ENCODE results near the gene SPAG9. TPM values are rescaled to one million over a fixed set of nuclear protein-coding genes. Genes with fewer than 3 reads are reported as not detected.
"Not testable (repeated sequence)": the region's sequence is repeated elsewhere in the genome, so short reads cannot be mapped to it uniquely, and the experiment has no call there.

Gene SPAG9
- total RNA-seq, 1 donor from 2014 or later: 108 TPM

DNA sequence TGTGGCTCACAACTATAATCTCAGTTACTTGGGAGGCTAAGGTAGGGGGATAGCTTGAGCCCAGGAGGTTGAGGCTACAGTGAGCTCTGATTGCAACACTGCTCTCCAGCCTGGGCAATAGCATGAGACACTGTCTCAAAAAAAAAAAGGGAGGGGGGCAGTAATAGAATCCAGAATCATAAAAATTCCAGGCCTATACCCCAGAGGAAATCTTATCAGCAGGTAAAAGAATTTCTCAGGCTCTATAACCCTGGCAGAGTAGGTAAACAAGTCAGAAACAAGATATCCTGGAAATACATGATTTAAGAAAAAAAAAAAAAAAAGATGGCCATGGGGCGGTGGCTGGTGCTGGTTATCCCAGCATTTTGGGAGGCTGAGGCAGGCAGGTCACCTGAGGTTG, 12.9 kb downstream of the SPAG9 start:
- H3K27me3 ChIP-seq (ENCODE audit: low read depth): no peaks in the 10 kb centered on the region
- no peak overlapping the region for H3K27ac ChIP-seq
- H3K4me1 ChIP-seq: peaks cover 60% of the 10 kb centered on the region
- TF ChIP-seq, protein P1, sequence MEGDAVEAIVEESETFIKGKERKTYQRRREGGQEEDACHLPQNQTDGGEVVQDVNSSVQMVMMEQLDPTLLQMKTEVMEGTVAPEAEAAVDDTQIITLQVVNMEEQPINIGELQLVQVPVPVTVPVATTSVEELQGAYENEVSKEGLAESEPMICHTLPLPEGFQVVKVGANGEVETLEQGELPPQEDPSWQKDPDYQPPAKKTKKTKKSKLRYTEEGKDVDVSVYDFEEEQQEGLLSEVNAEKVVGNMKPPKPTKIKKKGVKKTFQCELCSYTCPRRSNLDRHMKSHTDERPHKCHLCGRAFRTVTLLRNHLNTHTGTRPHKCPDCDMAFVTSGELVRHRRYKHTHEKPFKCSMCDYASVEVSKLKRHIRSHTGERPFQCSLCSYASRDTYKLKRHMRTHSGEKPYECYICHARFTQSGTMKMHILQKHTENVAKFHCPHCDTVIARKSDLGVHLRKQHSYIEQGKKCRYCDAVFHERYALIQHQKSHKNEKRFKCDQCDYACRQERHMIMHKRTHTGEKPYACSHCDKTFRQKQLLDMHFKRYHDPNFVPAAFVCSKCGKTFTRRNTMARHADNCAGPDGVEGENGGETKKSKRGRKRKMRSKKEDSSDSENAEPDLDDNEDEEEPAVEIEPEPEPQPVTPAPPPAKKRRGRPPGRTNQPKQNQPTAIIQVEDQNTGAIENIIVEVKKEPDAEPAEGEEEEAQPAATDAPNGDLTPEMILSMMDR (IDR thresholded peaks at IDR 0.05): no peak
- H3K36me3 ChIP-seq: peaks cover 4% of the 10 kb centered on the region
- DNase-seq (no peak), ATAC-seq (no peak)
- no peak overlapping the region for H3K4me3 ChIP-seq
- intact Hi-C loops (cut with DNase I): no loop called here
- no peaks in the 10 kb centered on the region for H3K9me3 ChIP-seq

DNA sequence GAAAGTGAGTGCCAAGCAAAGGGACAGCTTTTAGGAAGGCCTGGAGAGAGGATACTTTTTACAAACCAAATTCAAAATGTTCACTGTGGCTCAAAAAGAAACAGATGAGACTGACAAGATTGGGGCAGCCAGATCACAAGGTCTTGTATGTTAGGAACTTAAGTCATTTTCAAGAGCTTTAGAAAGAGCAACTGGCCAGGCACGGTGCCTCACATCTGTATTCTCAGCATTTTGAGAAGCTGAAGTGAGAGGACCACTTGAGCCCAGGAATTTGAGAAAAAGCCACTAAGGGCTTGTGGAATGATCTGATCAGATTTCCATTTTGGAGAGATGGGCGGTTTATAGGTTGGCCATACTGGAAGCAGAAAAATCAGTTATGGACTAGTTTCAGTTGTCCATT, 17.2 kb downstream of the SPAG9 start:
- intact Hi-C loops (cut with DNase I): no loop called here
- peaks cover 56% of the 10 kb centered on the region for H3K4me1 ChIP-seq
- H3K36me3 ChIP-seq: no peaks in the 10 kb centered on the region
- H3K27me3 ChIP-seq (ENCODE audit: low read depth): no peaks in the 10 kb centered on the region
- H3K4me3 ChIP-seq: no peak overlapping the region
- ATAC-seq: peak; percentile 26 to 42
- no peaks in the 10 kb centered on the region for H3K9me3 ChIP-seq
- DNase-seq: no peak
- no peak overlapping the region for H3K27ac ChIP-seq
- TF ChIP-seq, protein P1 (IDR thresholded peaks at IDR 0.05): no peak

DNA sequence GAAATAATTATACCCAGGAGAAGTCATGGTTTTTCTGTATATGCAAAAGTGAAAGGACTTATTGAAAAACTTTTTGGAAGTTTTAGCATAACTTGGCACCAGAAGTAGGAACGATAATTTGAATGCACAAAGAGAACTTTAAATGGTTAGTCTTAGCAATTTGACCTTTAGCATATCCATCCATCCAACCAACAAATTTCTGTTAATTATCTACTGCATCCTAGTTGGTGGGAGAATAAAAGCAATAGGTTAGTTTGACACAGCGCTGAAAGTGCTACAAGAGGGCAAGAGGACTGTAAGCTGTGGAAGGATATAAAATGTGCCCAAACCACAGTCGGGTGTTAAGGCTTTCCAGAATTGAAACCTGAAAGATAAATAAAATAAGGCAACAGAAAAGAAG, 17.6 kb downstream of the SPAG9 start:
- TF ChIP-seq, protein P1 (IDR thresholded peaks at IDR 0.05): no peak
- ATAC-seq (no peak), DNase-seq (no peak)
- H3K27ac ChIP-seq: no peak overlapping the region
- H3K36me3 ChIP-seq: no peaks in the 10 kb centered on the region
- H3K27me3 ChIP-seq (ENCODE audit: low read depth): no peaks in the 10 kb centered on the region
- no peak overlapping the region for H3K4me3 ChIP-seq
- H3K9me3 ChIP-seq: no peaks in the 10 kb centered on the region
- peaks cover 52% of the 10 kb centered on the region for H3K4me1 ChIP-seq
- intact Hi-C loops (cut with DNase I): no loop called here

DNA sequence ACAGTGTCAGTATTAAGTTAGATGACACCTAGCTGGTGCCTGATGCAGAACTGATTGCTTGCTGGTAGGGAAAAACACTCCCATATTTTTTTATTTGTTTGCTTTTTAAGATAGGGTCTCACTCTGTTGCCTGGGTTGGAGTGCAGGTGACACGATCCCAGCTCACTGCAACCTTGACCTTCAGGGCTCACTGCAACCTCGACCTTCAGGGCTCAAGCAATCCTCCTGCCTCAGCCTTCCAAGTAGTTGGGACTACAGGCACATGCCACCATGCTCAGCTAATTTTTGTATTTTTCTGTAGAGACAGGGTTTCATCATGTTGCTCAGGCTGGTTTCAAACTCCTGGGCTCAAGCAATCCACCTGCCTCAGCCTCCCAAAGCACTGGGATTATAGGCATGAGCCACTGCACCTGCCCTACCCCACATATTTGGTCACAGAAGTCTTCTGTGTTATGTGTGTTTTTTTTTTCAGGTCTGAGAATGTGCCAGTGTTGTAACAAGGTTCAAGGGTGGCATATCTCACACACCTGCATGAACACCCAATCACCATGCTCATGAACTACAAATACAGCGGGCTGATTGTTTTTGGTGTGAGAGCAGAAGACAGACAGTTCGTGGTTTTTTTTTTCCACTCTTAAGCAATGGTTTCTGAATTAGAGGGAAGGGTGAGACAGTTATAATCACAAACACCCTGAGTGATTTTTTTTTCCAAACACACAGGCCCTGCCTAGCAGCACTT, 22.8 kb downstream of the SPAG9 start:
- no peaks in the 10 kb centered on the region for H3K27me3 ChIP-seq (ENCODE audit: low read depth)
- peak overlapping the region; percentile 58 for H3K27ac ChIP-seq
- H3K36me3 ChIP-seq: no peaks in the 10 kb centered on the region
- H3K4me3 ChIP-seq: no peak overlapping the region
- H3K4me1 ChIP-seq: peaks cover 27% of the 10 kb centered on the region
- ATAC-seq (peak; percentile 64 to 77), DNase-seq (no peak)
- intact Hi-C loops (cut with DNase I): no loop called here
- no peaks in the 10 kb centered on the region for H3K9me3 ChIP-seq
- TF ChIP-seq, protein P1 (IDR thresholded peaks at IDR 0.05): no peak

DNA sequence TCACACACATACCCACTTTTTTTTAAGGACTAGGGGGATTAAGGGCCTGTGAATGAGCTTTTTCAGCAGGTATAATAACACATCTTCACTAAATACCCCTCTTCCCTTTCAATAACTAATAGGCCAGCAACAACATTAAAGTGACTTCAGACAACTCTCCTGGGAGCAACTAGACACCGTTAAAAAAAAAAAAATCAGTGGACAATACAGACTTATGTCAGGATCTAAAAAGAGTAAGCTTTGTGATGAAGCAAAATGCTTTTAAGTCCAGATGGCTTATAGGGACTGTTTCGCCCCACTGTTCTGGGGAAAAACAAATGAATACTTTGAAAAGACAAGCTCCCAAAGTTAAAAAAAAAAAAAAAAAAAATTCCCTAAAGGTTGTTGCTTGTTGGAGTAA, 29.0 kb downstream of the SPAG9 start:
- intact Hi-C loops (cut with DNase I): no loop called here
- Histone ChIP-seq H3K36me3 (peaks cover 6% of the 10 kb centered on the region), H3K27ac (no peak overlapping the region), H3K4me3 (no peak overlapping the region), H3K27me3 (ENCODE audit: low read depth) (no peaks in the 10 kb centered on the region), H3K9me3 (no peaks in the 10 kb centered on the region), H3K4me1 (peaks cover 27% of the 10 kb centered on the region)
- no peak for ATAC-seq
- DNase-seq: no peak
- TF ChIP-seq, protein P1 (IDR thresholded peaks at IDR 0.05): no peak

DNA sequence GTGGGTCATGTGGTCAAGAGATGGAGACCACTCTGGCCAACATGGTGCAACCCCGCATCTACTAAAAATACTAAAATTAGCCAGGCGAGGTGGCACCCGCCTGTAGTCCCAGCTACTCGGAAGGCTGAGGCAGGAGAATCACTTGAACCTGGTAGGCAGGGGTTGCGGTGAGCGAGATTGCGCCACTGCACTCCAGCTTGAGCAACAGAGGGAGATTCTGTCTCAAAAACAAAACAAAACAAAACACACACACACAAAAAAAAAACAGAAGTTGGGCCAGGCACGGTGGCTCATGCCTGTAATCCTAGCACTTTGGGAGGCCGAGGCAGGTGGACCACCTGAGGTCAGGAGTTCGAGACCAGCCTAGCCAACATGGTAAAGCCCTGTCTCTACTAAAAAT, 31.8 kb downstream of the SPAG9 start:
- H3K36me3 ChIP-seq; H3K27ac ChIP-seq; intact Hi-C loops (cut with DNase I); H3K9me3 ChIP-seq; H3K27me3 ChIP-seq (ENCODE audit: low read depth); H3K4me3 ChIP-seq: not testable (repeated sequence)
- H3K4me1 ChIP-seq: peaks cover 40% of the 10 kb centered on the region
- ATAC-seq (peak; percentile 51 to 64), DNase-seq (peak; percentile 84)
